SKM-1 (cell line): ENCODE data around the gene MYCN.

Source experiments
- DNase-seq: peaks from one replicate; lab custom pipeline; 2025; ENCODE audit not compliant: unreplicated experiment; lab: John Stamatoyannopoulos, UW

The MYCN gene

GRCh38 chr2:15930589-15931318 lies 9.6 kb upstream of the MYCN start:
- no peak for DNase-seq

- DNase-seq: no peak
Measured at GRCh38 chr2:15931319-15931890, 8.9 kb upstream of the MYCN start.

- DNase-seq: no peak
Measured at GRCh38 chr2:15931950-15932349, 8.4 kb upstream of the MYCN start.

GRCh38 chr2:15932394-15933183 lies 7.8 kb upstream of the MYCN start:
- DNase-seq: no peak

- DNase-seq: no peak
Measured at GRCh38 chr2:15933184-15933845, 7.0 kb upstream of the MYCN start.

- DNase-seq: no peak
Measured at GRCh38 chr2:15934291-15934945, 5.9 kb upstream of the MYCN start.

GRCh38 chr2:15935189-15935588 lies 5.2 kb upstream of the MYCN start:
- no peak for DNase-seq

DNA sequence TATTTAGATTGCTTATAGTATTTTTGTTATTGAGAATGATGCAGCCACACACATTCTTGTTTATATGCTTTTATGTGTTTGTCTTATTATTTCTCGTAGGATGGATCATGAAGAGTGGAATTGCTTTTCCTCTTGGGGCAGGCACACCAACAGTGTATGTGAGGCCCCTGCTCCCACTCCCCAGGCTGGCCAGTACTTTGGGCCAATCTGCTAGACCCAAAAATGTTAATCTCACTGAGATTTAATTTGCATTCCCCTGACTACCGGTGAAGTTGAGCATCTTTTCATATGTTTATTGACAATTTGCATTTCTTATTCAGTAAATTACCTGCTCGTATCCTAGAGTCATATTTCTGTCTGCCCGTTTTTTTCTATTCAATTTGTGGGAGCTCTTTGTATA lies 4.7 kb upstream of the MYCN start:
- no peak for DNase-seq

GRCh38 chr2:15936277-15937104 lies 3.9 kb upstream of the MYCN start:
- no peak for DNase-seq

GRCh38 chr2:15937105-15937881 lies 3.1 kb upstream of the MYCN start:
- DNase-seq: no peak

DNA sequence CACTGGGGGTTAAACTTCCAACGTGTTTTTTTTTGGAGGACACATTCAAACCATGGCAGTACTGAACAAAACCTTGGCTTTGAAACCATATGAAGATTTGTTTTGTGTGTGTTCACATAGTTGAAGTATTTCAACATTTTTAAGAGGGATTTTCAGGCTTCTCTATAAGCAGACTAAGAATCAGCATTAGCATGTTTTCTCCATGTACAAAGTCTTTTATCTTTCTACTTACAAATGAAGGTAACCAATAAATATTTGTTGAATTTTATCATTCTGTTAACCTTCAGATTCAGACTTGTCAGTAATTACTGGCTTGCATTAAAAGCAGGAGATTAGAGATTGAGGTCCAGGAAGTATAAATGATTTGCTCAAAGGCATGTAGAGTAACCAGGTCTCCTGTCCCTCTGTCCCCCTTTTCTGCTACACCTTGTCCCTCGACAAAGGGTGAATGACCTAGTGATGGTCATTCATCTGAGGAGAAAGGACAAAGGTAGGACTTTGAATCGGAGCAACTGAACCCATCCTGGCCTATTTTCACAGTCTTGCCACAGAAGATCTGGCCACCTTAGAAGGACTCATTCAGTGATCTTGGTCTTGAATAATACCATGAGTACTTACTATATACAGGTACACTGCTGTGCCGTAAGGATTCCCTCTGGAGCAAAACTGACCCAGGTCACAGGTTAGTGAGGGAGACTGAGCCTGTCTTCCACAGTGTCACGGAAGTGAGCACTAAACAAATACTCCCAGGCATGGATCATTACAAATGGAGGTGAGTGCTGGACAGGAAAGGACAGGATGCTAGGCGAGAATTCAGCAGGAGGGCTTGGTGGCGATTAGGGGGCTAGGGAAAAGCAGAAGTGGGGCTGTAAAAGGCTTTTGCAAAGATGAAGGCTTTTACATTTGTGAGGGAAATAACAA lies 2.2 kb upstream of the MYCN start:
- DNase-seq: no peak

DNA sequence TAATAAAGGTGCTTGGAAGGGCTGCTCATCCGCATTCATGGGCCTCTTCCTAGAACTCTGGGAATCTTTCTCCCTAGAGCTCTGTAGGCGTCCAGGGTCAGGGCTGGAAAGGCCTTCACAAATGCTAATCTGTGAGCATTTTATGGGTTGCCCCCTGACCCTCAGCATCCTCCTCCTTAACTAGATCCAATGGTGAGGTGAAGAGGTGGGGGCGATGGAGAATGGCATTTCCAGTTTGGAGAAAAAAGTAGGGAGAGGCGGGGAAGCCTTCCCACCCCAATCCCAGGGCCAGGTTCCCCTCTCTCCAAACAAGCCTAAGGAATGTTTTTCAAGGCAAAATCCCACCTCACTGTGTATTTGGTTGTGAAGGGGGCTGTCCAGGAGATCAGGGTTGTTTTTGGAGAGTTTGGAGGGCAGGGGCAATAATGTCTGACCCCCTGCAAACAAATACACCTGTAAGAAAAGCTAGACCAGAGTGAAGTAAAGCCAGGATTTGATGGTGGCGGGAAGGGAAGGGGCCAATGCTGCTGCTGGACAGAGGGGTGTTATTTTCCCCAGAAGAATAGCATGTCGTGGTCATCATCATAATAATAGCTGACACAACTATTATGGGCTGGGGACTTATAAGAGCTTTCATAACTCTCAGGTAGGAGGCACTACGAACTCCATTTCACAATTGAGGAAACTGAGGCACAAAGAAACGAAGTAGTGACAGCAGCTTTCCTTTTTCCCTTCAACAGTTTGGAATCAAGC lies 1.4 kb upstream of the MYCN start:
- no peak for DNase-seq

- no peak for DNase-seq
Measured at GRCh38 chr2:15939556-15939853, 845 bp upstream of the MYCN start.

DNA sequence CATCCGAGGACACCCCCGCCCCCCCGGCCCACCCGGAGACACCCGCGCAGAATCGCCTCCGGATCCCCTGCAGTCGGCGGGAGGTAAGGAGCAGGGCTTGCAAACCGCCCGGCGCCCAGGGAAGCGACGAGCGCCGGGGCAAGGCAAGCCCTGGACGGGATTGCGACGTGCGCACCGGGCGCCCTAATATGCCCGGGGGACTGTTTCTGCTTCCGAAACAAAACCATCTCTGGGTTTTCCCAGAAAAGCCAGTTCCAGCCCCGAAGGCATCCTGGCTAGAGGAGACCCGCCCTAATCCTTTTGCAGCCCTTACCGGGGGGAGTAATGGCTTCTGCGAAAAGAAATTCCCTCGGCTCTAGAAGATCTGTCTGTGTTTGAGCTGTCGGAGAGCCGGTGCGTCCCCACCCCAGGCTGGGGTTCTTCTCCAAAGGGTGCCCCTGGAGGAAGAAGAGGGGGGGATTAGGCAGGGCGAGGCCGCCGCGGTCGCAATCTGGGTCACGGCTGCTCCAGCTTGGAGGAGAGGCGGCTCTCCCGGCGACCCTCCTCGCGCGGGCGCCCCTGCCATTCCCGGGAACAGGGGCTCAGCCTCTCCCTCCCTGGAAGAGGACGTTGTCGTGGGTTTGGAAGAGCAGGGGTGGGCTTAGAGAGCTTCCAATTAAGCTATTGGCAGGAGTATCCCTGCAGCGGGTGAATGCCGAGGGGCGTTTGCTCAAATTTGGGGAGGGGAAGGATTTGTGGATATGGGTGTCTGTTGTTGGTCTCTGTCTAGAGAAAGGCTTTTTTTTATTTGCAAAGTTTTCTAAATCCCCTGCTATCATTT lies 521 bp downstream of the MYCN start:
- no peak for DNase-seq

- no peak for DNase-seq
Measured at GRCh38 chr2:15941481-15941850, 1.1 kb downstream of the MYCN start.

GRCh38 chr2:15941871-15942710 lies 1.7 kb downstream of the MYCN start:
- no peak for DNase-seq
